HepG2 (cell line): ENCODE measurements around the gene ITIH3. TPM values are rescaled to one million over a fixed set of nuclear protein-coding genes. Genes with fewer than 3 reads are reported as not detected.

Source experiments
- ATAC-seq: fragments of 200-7000 bp; cut with Tn5 transposase; 3 replicates; pipeline ENCODE4 v1.9.1; 2020; ENCODE audit warnings: mild to moderate bottlenecking, moderate library complexity
- BruUV-seq: library from RNA; stranded (reverse); fragments of 400-500 nt; replicated peaks from 2 replicates; lab custom pipeline; 2021; lab: Mats Ljungman, UMichigan
- CTCF ChIA-PET: fragments of 300-600 bp; formaldehyde crosslinking; extraction: SDS; loops from one replicate; lab custom pipeline; 2021; ENCODE audit warnings: low total read pairs, inconsistent platforms, low intra/inter-chr PET ratio; lab: Yijun Ruan, JAX
- POLR2A ChIA-PET: fragments of 350-600 bp; sonication (Branson Sonifier 250); formaldehyde crosslinking; loops from one replicate; lab custom pipeline; 2020; ENCODE audit warnings: antibody characterized with exemption, inconsistent platforms; lab: Yijun Ruan, JAX
- DNase-seq: peaks from one replicate; pipeline ENCODE4 v3.0.0-alpha.2; 2015; ENCODE audit warnings: low spot score
- FAIRE-seq: peaks from 3 replicates; lab custom pipeline; 2011; peaks lifted over from hg19 to GRCh38; lab: Jason Lieb, UNC
- H2AFZ ChIP-seq: one replicate; pipeline ENCODE4 v1.6.1; 2011; ENCODE audit warnings: low read length, inconsistent platforms
- H3K27ac ChIP-seq: fragments of 300-600 bp; 3 replicates; pipeline ENCODE4 v1.8.0; 2011; ENCODE audit warnings: mixed run types, mild to moderate bottlenecking, mixed read lengths, low read length, inconsistent platforms; ENCODE audit not compliant: insufficient read depth; ENCODE audit errors: extremely low read length
- H3K27me3 ChIP-seq, 2 experiments: fragments of 200-600 bp in 1 of 2; 2 replicates in 1 of 2; 3 replicates in 1 of 2; pipeline versions ENCODE4 v1.6.0 to v1.8.0; 2011; ENCODE audit warnings: low read length in 2 of 2, mild to moderate bottlenecking in 2 of 2, moderate library complexity in 2 of 2, inconsistent platforms in 1 of 2; ENCODE audit not compliant: insufficient read depth in 2 of 2, control insufficient read depth in 1 of 2
- H3K36me3 ChIP-seq, 2 experiments: fragments of 200-600 bp in 1 of 2; replicated peaks in 1 of 2; 2 replicates in 1 of 2; 3 replicates in 1 of 2; pipeline versions ENCODE4 v1.5.1 to v1.8.0; 2011; ENCODE audit warnings: low read length in 2 of 2, inconsistent platforms in 1 of 2; ENCODE audit not compliant: insufficient read depth in 2 of 2, control insufficient read depth in 1 of 2
- H3K4me1 ChIP-seq: 2 replicates; pipeline ENCODE4 v1.5.1; 2012; ENCODE audit warnings: low read length, inconsistent platforms; ENCODE audit not compliant: insufficient read depth
- H3K4me2 ChIP-seq: 2 replicates; pipeline ENCODE4 v1.6.0; 2011; ENCODE audit warnings: low read depth, low read length, inconsistent platforms
- H3K4me3 ChIP-seq, 3 experiments: fragments of 200-600 bp in 1 of 3; sonication (generic), shearing (Covaris generic) in 1 of 3; replicated peaks in 1 of 3; 2 replicates each; pipeline ENCODE4 v1.5.1; 2011 to 2016; ENCODE audit warnings: low read length in 3 of 3, inconsistent platforms in 2 of 3, low read depth in 2 of 3, mild to moderate bottlenecking in 2 of 3, control low read depth in 1 of 3, mixed read lengths in 1 of 3; ENCODE audit not compliant: insufficient read depth in 1 of 3
- H3K79me2 ChIP-seq: one replicate; pipeline ENCODE4 v1.6.1; 2011; ENCODE audit warnings: low read length, inconsistent platforms; ENCODE audit not compliant: insufficient read depth
- H3K9ac ChIP-seq: 2 replicates; pipeline ENCODE4 v1.6.0; 2011; ENCODE audit warnings: mild to moderate bottlenecking, low read depth, low read length, inconsistent platforms; ENCODE audit not compliant: insufficient read depth
- H3K9me3 ChIP-seq: 2 replicates; pipeline ENCODE4 v1.5.1; 2012; ENCODE audit warnings: mild to moderate bottlenecking, low read length
- H4K20me1 ChIP-seq: 2 replicates; pipeline ENCODE4 v1.6.0; 2011; ENCODE audit warnings: inconsistent platforms, mild to moderate bottlenecking, low read length, moderate library complexity; ENCODE audit not compliant: insufficient read depth
- BATF2 ChIP-seq: sonication (generic); formaldehyde crosslinking; IDR thresholded peaks from 2 replicates; pipeline ENCODE4 v1.8.0; 2022; ENCODE audit warnings: mild to moderate bottlenecking, missing genetic modification reagents, moderate library complexity
- GABPA ChIP-seq, 2 experiments: IDR thresholded peaks; 2 replicates each; pipeline ENCODE4 v1.6.1; 2011 to 2016; ENCODE audit warnings: low read depth in 2 of 2, low read length in 1 of 2, missing biosample characterization in 1 of 2, missing genetic modification characterization in 1 of 2
- MAX ChIP-seq: IDR thresholded peaks from 2 replicates; pipeline ENCODE4 v1.6.1; 2012; ENCODE audit warnings: inconsistent platforms
- MYNN ChIP-seq: sonication (generic); formaldehyde crosslinking; IDR thresholded peaks from 2 replicates; pipeline ENCODE4 v1.4.0; 2020; ENCODE audit warnings: mild to moderate bottlenecking, low read depth, missing genetic modification reagents
- POLR2AphosphoS5 ChIP-seq: IDR thresholded peaks from 2 replicates; pipeline ENCODE4 v1.6.1; 2012; ENCODE audit warnings: low read depth, low read length
- TFDP2 ChIP-seq: sonication (generic); formaldehyde crosslinking; IDR thresholded peaks from 2 replicates; pipeline ENCODE4 v1.4.0; 2020; ENCODE audit warnings: missing genetic modification reagents
- TOE1 ChIP-seq: sonication (generic); formaldehyde crosslinking; IDR thresholded peaks from 2 replicates; pipeline ENCODE4 v1.4.0; 2020; ENCODE audit warnings: mild to moderate bottlenecking, missing genetic modification reagents
- ZFP41 ChIP-seq: sonication (generic); formaldehyde crosslinking; IDR thresholded peaks from 2 replicates; pipeline ENCODE4 v1.4.0; 2020; ENCODE audit warnings: mild to moderate bottlenecking, missing genetic modification reagents, borderline replicate concordance
- ZFY ChIP-seq: sonication (generic); formaldehyde crosslinking; IDR thresholded peaks from 2 replicates; pipeline ENCODE4 v1.4.0; 2020; ENCODE audit warnings: missing genetic modification reagents
- ZNF12 ChIP-seq: sonication (generic); formaldehyde crosslinking; IDR thresholded peaks from 2 replicates; pipeline ENCODE4 v1.5.0; 2020; ENCODE audit warnings: missing genetic modification reagents
- ZNF251 ChIP-seq: sonication (generic); formaldehyde crosslinking; IDR thresholded peaks from 2 replicates; pipeline ENCODE4 v1.9.0; 2021; ENCODE audit warnings: mild to moderate bottlenecking, missing genetic modification reagents
- ZNF350 ChIP-seq: sonication (generic); formaldehyde crosslinking; IDR thresholded peaks from 2 replicates; pipeline ENCODE4 v1.4.0; 2020; ENCODE audit warnings: mild to moderate bottlenecking, low read depth, missing genetic modification reagents, borderline replicate concordance
- ZNF550 ChIP-seq: sonication (generic); formaldehyde crosslinking; IDR thresholded peaks from 2 replicates; pipeline ENCODE4 v1.4.0; 2020; ENCODE audit warnings: mild to moderate bottlenecking, missing genetic modification reagents, borderline replicate concordance
- ZNF567 ChIP-seq: sonication (generic); formaldehyde crosslinking; IDR thresholded peaks from 2 replicates; pipeline ENCODE4 v1.8.1; 2023; ENCODE audit warnings: mild to moderate bottlenecking, missing genetic modification reagents, borderline replicate concordance
- ZNF781 ChIP-seq: sonication (generic); formaldehyde crosslinking; IDR thresholded peaks from 2 replicates; pipeline ENCODE4 v1.5.1; 2020; ENCODE audit warnings: borderline replicate concordance, mild to moderate bottlenecking, missing genetic modification reagents; ENCODE audit errors: not compliant biosample characterization
- whole genome bisulfite sequencing: methylation state at CpG from one replicate; pipeline ENCODE4 v1.1.6; 2017; ENCODE audit warnings: low lambda C conversion rate; 5-methylcytosine and 5-hydroxymethylcytosine counted together
- in situ Hi-C: cut with HindIII; loops from 2 replicates; pipeline ENCODE4 v1.10.0; 2017; ENCODE audit warnings: low pct_unique_long_range_greater_than_20kb; ENCODE audit not compliant: extremely low pct_ligation_motif_present
- intact Hi-C: fragments of 100-400 bp; cut with micrococcal nuclease; formaldehyde crosslinking; loops from one replicate; pipeline ENCODE4 v1.10.0; 2022; ENCODE audit not compliant: unreplicated experiment
- polyA plus RNA-seq, 8 experiments: library from polyadenylated mRNA; depleted of rRNA in 3 of 8; stranded (reverse) in 7 of 8; unstranded in 1 of 8; fragments of >200 nt; fragmentation: Illumina TruSeq in 4 of 8; extraction: Trizol in 4 of 8; gene quantifications; 2 replicates each; pipeline versions ENCODE4 v1.2.1 to v1.2.3, GENCODE V29; 2011 to 2016; ENCODE audit warnings: low read depth in 4 of 8, missing spikeins in 1 of 8, mixed read lengths in 1 of 8; ENCODE audit not compliant: insufficient read depth in 1 of 8
- total RNA-seq, 5 experiments: library from RNA; depleted of rRNA; stranded (reverse); fragments of >200 nt; fragmentation: Illumina TruSeq; extraction: Trizol; gene quantifications; 2 replicates each; pipeline ENCODE4 v1.2.3, GENCODE V29; 2016; ENCODE audit warnings: low read depth in 1 of 5
- TF ChIP-seq, protein P1 (sequence below): sonication (generic); formaldehyde crosslinking; IDR thresholded peaks from 2 replicates; pipeline ENCODE4 v1.9.0; 2021; ENCODE audit warnings: mild to moderate bottlenecking, missing genetic modification reagents

ITIH3 gene
- total and polyA plus RNA-seq, 2 of the 13 experiments (the other 11 are each of a cell fraction or from before 2014, with no cell fraction given) = 105 to 632 TPM

DNA sequence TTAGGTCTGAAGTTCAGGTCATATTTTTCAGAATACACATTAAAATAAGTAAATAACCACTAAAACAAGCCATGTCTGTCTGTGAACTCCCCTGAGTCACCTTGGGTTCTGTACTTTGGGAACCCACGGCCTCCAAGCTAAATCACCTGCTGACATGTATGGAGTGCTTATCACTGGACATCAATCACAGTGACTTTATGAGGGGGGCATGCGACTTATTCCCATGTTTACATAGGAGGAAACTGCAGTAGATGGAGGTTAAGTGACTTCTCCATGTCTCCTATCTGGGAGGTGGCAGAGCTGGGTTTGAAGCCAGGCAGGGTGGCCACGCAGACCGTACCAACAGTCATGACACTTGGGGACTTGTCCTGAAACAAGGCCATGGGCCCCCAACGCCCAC, 27.8 kb downstream of the ITIH3 start:
- Histone ChIP-seq H3K4me3 (no peak overlapping the region), H3K36me3 (no peaks in the 10 kb centered on the region), H3K27ac (no peak overlapping the region), H3K79me2 (no peaks in the 10 kb centered on the region), H3K4me2 (no peak overlapping the region), H3K9ac (no peak overlapping the region), H3K4me1 (peaks cover 68% of the 10 kb centered on the region), H3K27me3 (no peaks in the 10 kb centered on the region), H4K20me1 (no peaks in the 10 kb centered on the region), H3K9me3 (no peaks in the 10 kb centered on the region), H2AFZ (no peak overlapping the region)
- TF ChIP-seq TOE1 = no peak
- no peak for TF ChIP-seq ZNF567
- TF ChIP-seq, protein P1, sequence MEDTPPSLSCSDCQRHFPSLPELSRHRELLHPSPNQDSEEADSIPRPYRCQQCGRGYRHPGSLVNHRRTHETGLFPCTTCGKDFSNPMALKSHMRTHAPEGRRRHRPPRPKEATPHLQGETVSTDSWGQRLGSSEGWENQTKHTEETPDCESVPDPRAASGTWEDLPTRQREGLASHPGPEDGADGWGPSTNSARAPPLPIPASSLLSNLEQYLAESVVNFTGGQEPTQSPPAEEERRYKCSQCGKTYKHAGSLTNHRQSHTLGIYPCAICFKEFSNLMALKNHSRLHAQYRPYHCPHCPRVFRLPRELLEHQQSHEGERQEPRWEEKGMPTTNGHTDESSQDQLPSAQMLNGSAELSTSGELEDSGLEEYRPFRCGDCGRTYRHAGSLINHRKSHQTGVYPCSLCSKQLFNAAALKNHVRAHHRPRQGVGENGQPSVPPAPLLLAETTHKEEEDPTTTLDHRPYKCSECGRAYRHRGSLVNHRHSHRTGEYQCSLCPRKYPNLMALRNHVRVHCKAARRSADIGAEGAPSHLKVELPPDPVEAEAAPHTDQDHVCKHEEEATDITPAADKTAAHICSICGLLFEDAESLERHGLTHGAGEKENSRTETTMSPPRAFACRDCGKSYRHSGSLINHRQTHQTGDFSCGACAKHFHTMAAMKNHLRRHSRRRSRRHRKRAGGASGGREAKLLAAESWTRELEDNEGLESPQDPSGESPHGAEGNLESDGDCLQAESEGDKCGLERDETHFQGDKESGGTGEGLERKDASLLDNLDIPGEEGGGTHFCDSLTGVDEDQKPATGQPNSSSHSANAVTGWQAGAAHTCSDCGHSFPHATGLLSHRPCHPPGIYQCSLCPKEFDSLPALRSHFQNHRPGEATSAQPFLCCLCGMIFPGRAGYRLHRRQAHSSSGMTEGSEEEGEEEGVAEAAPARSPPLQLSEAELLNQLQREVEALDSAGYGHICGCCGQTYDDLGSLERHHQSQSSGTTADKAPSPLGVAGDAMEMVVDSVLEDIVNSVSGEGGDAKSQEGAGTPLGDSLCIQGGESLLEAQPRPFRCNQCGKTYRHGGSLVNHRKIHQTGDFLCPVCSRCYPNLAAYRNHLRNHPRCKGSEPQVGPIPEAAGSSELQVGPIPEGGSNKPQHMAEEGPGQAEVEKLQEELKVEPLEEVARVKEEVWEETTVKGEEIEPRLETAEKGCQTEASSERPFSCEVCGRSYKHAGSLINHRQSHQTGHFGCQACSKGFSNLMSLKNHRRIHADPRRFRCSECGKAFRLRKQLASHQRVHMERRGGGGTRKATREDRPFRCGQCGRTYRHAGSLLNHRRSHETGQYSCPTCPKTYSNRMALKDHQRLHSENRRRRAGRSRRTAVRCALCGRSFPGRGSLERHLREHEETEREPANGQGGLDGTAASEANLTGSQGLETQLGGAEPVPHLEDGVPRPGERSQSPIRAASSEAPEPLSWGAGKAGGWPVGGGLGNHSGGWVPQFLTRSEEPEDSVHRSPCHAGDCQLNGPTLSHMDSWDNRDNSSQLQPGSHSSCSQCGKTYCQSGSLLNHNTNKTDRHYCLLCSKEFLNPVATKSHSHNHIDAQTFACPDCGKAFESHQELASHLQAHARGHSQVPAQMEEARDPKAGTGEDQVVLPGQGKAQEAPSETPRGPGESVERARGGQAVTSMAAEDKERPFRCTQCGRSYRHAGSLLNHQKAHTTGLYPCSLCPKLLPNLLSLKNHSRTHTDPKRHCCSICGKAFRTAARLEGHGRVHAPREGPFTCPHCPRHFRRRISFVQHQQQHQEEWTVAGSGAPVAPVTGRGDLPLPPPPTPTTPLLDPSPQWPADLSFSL (CRISPR knock-in tag) = no peak
- no peak for TF ChIP-seq BATF2
- no peak for TF ChIP-seq ZNF350 (CRISPR knock-in tag)
- no peak for TF ChIP-seq POLR2AphosphoS5
- TF ChIP-seq MAX = no peak
- no peak for TF ChIP-seq ZNF251
- no peak for TF ChIP-seq MYNN (CRISPR knock-in tag)
- TF ChIP-seq ZNF12 (CRISPR knock-in tag) = no peak
- TF ChIP-seq TFDP2 (CRISPR knock-in tag) = no peak
- TF ChIP-seq ZFP41 (CRISPR knock-in tag) = no peak
- TF ChIP-seq ZFY = no peak
- TF ChIP-seq ZNF550 (CRISPR knock-in tag) = no peak
- no peak for TF ChIP-seq ZNF781 (CRISPR knock-in tag)
- TF ChIP-seq GABPA (IDR thresholded peaks at IDR 0.05; ENCODE audit: low read depth, low read length) = no peak
- no peak for TF ChIP-seq GABPA (CRISPR knock-in tag; IDR thresholded peaks at IDR 0.05; ENCODE audit: low read depth)
- intact Hi-C loops (loop anchor here (10.0 kb wide), 1 partner anchor 48 kb away; the partner anchor contains the start of genes ITIH1 and NEK4), in situ Hi-C loops (loop anchor here (5.0 kb wide), 1 partner anchor 75 kb away; no protein-coding TSS in a partner anchor)
- ChIA-PET CTCF (no interaction called here), POLR2A (interaction anchor here (1.2 kb wide), 1 partner anchor 14 kb away, joined by 3 read pairs; no protein-coding TSS in a partner anchor)
- FAIRE-seq (no peak), DNase-seq (no peak), ATAC-seq (no peak)
- WGBS = 67% methylated on average over 5 of the region's 5 CpGs
- no TSS peak for BruUV-seq
